Neuron (in vitro differentiated cells): ENCODE data around the gene PMPCA.

Experiments
- H2AFZ ChIP-seq: one replicate; pipeline ENCODE4 v1.6.1; 2013; ENCODE audit warnings: low read depth, mild to moderate bottlenecking, inconsistent platforms, low read length, moderate library complexity
- H3K27me3 ChIP-seq: one replicate; pipeline ENCODE4 v1.6.1; 2013; ENCODE audit warnings: low read length; ENCODE audit not compliant: insufficient read depth
- H3K36me3 ChIP-seq: one replicate; pipeline ENCODE4 v1.6.1; 2013; ENCODE audit warnings: low read length; ENCODE audit not compliant: insufficient read depth
- H3K4me1 ChIP-seq: one replicate; pipeline ENCODE4 v1.6.1; 2013; ENCODE audit warnings: low read length; ENCODE audit not compliant: insufficient read depth
- H3K4me3 ChIP-seq: 2 replicates; pipeline ENCODE4 v1.5.1; 2013; ENCODE audit warnings: mild to moderate bottlenecking, low read length, moderate library complexity
- H3K9me3 ChIP-seq: one replicate; pipeline ENCODE4 v1.6.1; 2013; ENCODE audit warnings: low read length

The PMPCA gene

GRCh38 chr9:136370037-136370436 is 40.4 kb upstream of the PMPCA start:
- no peaks in the 10 kb centered on the region for H3K9me3 ChIP-seq
- peaks cover 22% of the 10 kb centered on the region for H3K4me1 ChIP-seq
- no peaks in the 10 kb centered on the region for H3K27me3 ChIP-seq
- H3K36me3 ChIP-seq = no peaks in the 10 kb centered on the region
- no peak overlapping the region for H3K4me3 ChIP-seq
- H2AFZ ChIP-seq = no peak overlapping the region

GRCh38 chr9:136370687-136371532 is 39.5 kb upstream of the PMPCA start:
- Histone ChIP-seq H3K4me3 (no peak overlapping the region), H3K27me3 (no peaks in the 10 kb centered on the region), H3K4me1 (peaks cover 22% of the 10 kb centered on the region), H3K9me3 (no peaks in the 10 kb centered on the region), H2AFZ (no peak overlapping the region), H3K36me3 (no peaks in the 10 kb centered on the region)

GRCh38 chr9:136371533-136371880 is 39.0 kb upstream of the PMPCA start:
- no peaks in the 10 kb centered on the region for H3K36me3 ChIP-seq
- no peak overlapping the region for H3K4me3 ChIP-seq
- no peaks in the 10 kb centered on the region for H3K27me3 ChIP-seq
- no peak overlapping the region for H2AFZ ChIP-seq
- peaks cover 22% of the 10 kb centered on the region for H3K4me1 ChIP-seq
- no peaks in the 10 kb centered on the region for H3K9me3 ChIP-seq

- no peak overlapping the region for H2AFZ ChIP-seq
- H3K4me3 ChIP-seq = no peak overlapping the region
- H3K9me3 ChIP-seq = no peaks in the 10 kb centered on the region
- H3K27me3 ChIP-seq = no peaks in the 10 kb centered on the region
- no peaks in the 10 kb centered on the region for H3K36me3 ChIP-seq
- peaks cover 22% of the 10 kb centered on the region for H3K4me1 ChIP-seq
Observed at GRCh38 chr9:136372006-136372405, 38.5 kb upstream of the PMPCA start.

DNA sequence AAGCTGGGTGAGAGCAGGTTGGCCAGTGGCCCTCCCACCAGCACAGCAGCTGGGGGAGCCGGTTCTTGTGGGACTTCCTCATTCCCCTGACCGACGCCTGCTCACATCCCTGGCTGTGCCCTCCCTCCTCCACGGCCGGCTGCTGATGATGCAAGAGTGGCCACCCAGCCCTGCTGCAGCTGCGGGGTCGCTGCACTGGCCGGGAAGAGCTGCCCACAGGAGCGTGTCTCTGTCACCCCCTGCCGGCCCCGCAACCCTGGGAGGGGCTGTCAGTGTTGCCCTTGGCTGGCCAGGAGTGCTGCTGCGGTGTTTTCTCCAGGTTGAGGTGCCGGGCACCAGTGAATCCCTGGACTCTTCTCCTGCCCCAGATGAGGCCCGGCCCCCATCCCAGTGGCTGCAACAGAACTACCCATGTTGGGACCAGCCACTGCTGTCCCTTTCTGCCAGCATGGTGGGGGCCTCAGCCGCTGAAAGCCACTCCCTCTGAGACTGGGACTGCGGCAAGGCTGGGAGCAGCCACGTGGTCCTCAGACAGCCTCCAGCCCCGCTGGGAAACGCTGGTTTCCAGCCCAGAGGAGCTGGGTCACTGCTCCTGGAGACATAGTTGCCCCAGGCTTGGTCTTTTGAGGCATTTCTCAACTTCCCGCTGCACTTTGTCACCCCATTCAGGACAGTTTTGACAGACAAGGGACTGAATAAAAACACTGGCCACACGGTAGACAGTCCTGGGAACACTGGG is 37.7 kb upstream of the PMPCA start:
- H3K4me1 ChIP-seq = peaks cover 22% of the 10 kb centered on the region
- H3K27me3 ChIP-seq = no peaks in the 10 kb centered on the region
- H3K36me3 ChIP-seq = no peaks in the 10 kb centered on the region
- H2AFZ ChIP-seq = no peak overlapping the region
- no peaks in the 10 kb centered on the region for H3K9me3 ChIP-seq
- no peak overlapping the region for H3K4me3 ChIP-seq

- no peak within 1 kb of the TSS for H3K4me3 ChIP-seq
- no peaks in the 10 kb centered on the region for H3K9me3 ChIP-seq
- H3K36me3 ChIP-seq = peaks cover 5% of the 10 kb centered on the region
- no peaks in the 10 kb centered on the region for H3K27me3 ChIP-seq
- peaks cover 22% of the 10 kb centered on the region for H3K4me1 ChIP-seq
- no peak within 1 kb of the TSS for H2AFZ ChIP-seq
Observed at GRCh38 chr9:136373300-136374182, 36.9 kb upstream of the PMPCA start, which contains the start of gene CARD9. CARD9 (minus strand) TSS chr9:136373669; CDS start chr9:136372078, 1,591 bp downstream.

GRCh38 chr9:136374183-136374575 is 36.3 kb upstream of the PMPCA start:
- no peak overlapping the region for H3K4me3 ChIP-seq
- no peak overlapping the region for H2AFZ ChIP-seq
- H3K36me3 ChIP-seq = peaks cover 8% of the 10 kb centered on the region
- peaks cover 22% of the 10 kb centered on the region for H3K4me1 ChIP-seq
- no peaks in the 10 kb centered on the region for H3K9me3 ChIP-seq
- H3K27me3 ChIP-seq = no peaks in the 10 kb centered on the region

DNA sequence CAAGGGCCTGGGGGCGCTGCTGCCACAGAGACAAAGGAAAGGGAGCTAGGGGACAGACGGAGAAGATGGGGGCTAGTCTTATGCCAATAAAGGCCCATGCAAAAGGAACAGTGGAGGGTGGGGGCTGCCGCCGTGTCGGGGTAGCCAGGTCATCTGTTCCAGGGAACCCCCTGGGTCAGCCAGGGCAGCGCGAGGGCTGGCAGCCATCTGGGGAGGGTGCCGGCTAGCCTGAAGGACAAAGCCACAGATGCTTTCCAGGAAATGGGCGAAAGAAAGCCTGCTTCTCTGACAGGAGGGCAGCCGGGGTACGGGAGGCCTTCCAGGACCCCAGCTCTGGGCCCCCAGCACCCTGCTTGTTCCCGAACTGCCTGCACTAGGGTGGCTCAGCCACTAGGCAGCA is 35.4 kb upstream of the PMPCA start:
- peaks cover 22% of the 10 kb centered on the region for H3K4me1 ChIP-seq
- no peaks in the 10 kb centered on the region for H3K9me3 ChIP-seq
- H3K27me3 ChIP-seq = no peaks in the 10 kb centered on the region
- H2AFZ ChIP-seq = no peak overlapping the region
- H3K36me3 ChIP-seq = peaks cover 16% of the 10 kb centered on the region
- H3K4me3 ChIP-seq = no peak overlapping the region

- Histone ChIP-seq H3K4me3 (no peak overlapping the region), H3K27me3 (no peaks in the 10 kb centered on the region), H3K36me3 (peaks cover 29% of the 10 kb centered on the region), H3K9me3 (no peaks in the 10 kb centered on the region), H2AFZ (no peak overlapping the region), H3K4me1 (peaks cover 22% of the 10 kb centered on the region)
Observed at GRCh38 chr9:136376457-136376856, 34.0 kb upstream of the PMPCA start.

DNA sequence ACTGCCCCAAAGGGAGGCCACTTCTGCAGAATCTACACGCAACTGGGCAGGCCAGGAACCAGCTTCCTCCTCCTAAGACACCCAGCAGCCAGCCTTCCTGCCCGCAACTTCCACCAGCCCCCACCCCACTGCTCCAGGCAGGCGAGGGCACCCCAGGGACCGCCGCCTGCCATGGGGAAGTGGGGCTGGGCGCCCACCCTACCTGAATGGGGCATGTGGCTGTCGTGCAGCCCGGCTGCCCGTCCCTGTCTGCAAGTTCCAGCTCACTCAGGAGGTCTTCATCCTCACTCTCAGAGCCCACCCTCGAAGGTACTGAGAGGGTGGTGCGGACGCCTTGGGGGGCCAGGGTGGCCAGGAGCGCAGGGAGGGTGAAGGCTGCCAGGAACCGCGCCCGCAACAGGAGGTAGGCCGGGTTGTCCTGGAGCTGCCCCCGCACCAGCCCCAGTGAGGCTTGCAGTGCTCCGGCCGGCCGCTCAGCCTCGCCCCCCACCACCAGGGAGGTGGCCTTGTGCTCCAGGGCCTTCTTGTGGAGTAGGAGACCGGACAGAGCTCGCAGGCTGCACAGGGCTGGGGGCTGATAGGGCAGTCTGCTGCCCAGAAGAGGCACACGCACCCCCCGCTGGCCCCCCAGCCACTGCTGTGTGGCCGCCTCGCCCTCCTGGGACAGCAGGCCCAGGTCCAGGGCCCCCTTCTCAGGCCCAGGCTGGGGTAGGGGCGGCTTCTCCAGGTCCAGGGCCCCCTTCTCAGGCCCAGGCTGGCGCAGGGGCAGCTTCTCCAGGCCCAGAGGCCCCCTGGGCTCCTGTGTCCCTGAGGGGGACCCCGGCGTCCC is 32.9 kb upstream of the PMPCA start:
- Histone ChIP-seq H3K9me3 (no peaks in the 10 kb centered on the region), H3K27me3 (no peaks in the 10 kb centered on the region), H3K36me3 (peaks cover 40% of the 10 kb centered on the region)

DNA sequence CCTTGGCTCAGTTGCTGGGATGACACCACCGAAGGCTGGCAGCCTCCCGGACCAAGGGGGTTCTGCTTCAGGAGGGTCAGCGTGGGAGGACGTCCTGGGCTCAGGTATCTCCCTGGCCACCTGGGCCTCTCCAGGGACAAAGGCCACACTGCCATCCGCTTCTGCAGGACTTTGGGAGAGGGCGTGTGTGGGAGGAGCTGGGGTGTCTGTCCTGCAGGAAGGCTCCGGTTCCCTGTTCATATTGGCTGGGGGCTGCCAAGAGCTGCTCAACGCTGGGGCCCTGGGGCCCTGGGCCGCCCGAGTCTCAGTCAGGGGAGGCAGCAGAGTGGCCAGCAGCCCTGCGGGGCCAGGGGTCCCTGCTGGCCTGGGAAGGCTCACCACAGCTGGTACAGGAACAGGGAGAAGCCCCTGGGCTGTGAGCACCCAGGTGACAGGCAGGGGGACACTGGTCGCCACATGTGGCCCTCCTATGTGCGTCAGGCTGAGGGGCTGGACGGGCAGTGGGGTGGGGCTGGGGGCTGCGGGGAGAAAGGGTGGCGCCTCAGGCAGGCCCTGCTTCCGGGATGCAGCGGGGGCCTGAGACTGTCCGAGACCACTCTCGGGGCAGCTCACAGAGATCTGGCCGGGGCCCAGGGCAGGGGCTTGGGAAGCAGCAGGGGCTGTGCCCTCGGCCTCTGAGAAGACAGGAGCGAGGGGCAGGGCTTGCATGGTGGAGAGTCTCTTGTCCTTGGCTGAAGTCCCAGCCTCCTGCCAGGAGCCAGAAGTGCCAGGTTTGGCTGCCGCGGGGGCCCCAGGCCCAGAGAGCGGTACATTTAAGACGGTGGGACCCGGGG is 32.1 kb upstream of the PMPCA start:
- no peaks in the 10 kb centered on the region for H3K27me3 ChIP-seq
- H3K4me3 ChIP-seq = no peak overlapping the region
- no peak overlapping the region for H2AFZ ChIP-seq
- H3K4me1 ChIP-seq = peaks cover 6% of the 10 kb centered on the region
- peaks cover 48% of the 10 kb centered on the region for H3K36me3 ChIP-seq
- H3K9me3 ChIP-seq = no peaks in the 10 kb centered on the region

More for the DNA sequence above, 32.9 kb upstream of the PMPCA start:
- Histone ChIP-seq H3K4me3 (no peak overlapping the region), H2AFZ (no peak overlapping the region), H3K4me1 (peaks cover 15% of the 10 kb centered on the region)

DNA sequence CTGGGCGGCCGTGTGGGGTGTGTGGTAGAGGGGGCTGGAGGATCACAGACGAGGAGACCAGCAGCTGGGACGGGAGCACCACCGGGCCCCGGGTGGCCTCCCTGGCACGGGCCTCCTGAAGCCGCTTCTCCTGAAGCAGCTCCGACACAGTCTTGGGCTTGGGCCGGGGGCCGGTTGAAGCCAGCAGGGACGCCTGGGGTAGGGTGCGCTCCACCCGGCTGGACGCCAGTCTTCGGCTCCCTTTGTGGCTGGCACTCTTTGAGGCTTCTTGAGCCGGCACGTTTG is 31.5 kb upstream of the PMPCA start:
- H3K27me3 ChIP-seq = no peaks in the 10 kb centered on the region
- H3K36me3 ChIP-seq = peaks cover 52% of the 10 kb centered on the region
- no peaks in the 10 kb centered on the region for H3K9me3 ChIP-seq
- H2AFZ ChIP-seq = no peak overlapping the region
- H3K4me3 ChIP-seq = no peak overlapping the region
- H3K4me1 ChIP-seq = peaks cover under 1% of the 10 kb centered on the region
